HepG2 (cell line): ENCODE measurements around the gene HS3ST5. TPM values are rescaled to one million over a fixed set of nuclear protein-coding genes. Genes with fewer than 3 reads are reported as not detected.
A peak's percentile ranks its signal among the peaks of the same experiment; 100 is the strongest.

ENCODE experiments used
- CHCHD3 ChIP-seq: sonication (generic); formaldehyde crosslinking; IDR thresholded peaks from 2 replicates; pipeline ENCODE4 v1.8.0; 2022; ENCODE audit warnings: mild to moderate bottlenecking, missing genetic modification reagents, moderate library complexity
- CTCF ChIP-seq: sonication (generic); formaldehyde crosslinking; IDR thresholded peaks from 2 replicates; pipeline ENCODE4 v1.5.0; 2020; ENCODE audit warnings: mild to moderate bottlenecking, missing genetic modification reagents, moderate library complexity
- KDM1A ChIP-seq: IDR thresholded peaks from 2 replicates; pipeline ENCODE4 v1.6.1; 2016; ENCODE audit warnings: missing compliant biosample characterization
- KLF16 ChIP-seq, 2 experiments: sonication (generic) in 1 of 2; formaldehyde crosslinking in 1 of 2; IDR thresholded peaks; 2 replicates each; pipeline versions ENCODE4 v1.6.1 to v1.8.0; 2016 to 2023; ENCODE audit warnings: missing genetic modification reagents in 2 of 2, missing compliant biosample characterization in 1 of 2
- MYC ChIP-seq: sonication (generic); formaldehyde crosslinking; IDR thresholded peaks from 2 replicates; pipeline ENCODE4 v1.9.0; 2021; ENCODE audit warnings: missing genetic modification reagents, borderline replicate concordance
- NFATC3 ChIP-seq: sonication (generic); formaldehyde crosslinking; IDR thresholded peaks from 2 replicates; pipeline ENCODE4 v1.5.1; 2020; ENCODE audit warnings: mild to moderate bottlenecking, missing genetic modification reagents
- PRDM4 ChIP-seq: sonication (generic); formaldehyde crosslinking; IDR thresholded peaks from 2 replicates; pipeline ENCODE4 v1.9.0; 2021; ENCODE audit warnings: missing genetic modification reagents, borderline replicate concordance
- SCMH1 ChIP-seq: sonication (generic); formaldehyde crosslinking; IDR thresholded peaks from 2 replicates; pipeline ENCODE4 v1.9.0; 2021; ENCODE audit warnings: missing genetic modification reagents, mild to moderate bottlenecking, borderline replicate concordance
- ZNF382 ChIP-seq: sonication (generic); formaldehyde crosslinking; IDR thresholded peaks from 2 replicates; pipeline ENCODE4 v1.5.0; 2020; ENCODE audit warnings: missing genetic modification reagents, mild to moderate bottlenecking, borderline replicate concordance
- polyA plus RNA-seq, 8 experiments: library from polyadenylated mRNA; depleted of rRNA in 3 of 8; stranded (reverse) in 7 of 8; unstranded in 1 of 8; fragments of >200 nt; fragmentation: Illumina TruSeq in 4 of 8; extraction: Trizol in 4 of 8; gene quantifications; 2 replicates each; pipeline versions ENCODE4 v1.2.1 to v1.2.3, GENCODE V29; 2011 to 2016; ENCODE audit warnings: low read depth in 4 of 8, missing spikeins in 1 of 8, mixed read lengths in 1 of 8; ENCODE audit not compliant: insufficient read depth in 1 of 8
- total RNA-seq, 5 experiments: library from RNA; depleted of rRNA; stranded (reverse); fragments of >200 nt; fragmentation: Illumina TruSeq; extraction: Trizol; gene quantifications; 2 replicates each; pipeline ENCODE4 v1.2.3, GENCODE V29; 2016; ENCODE audit warnings: low read depth in 1 of 5
- TF ChIP-seq, protein P1 (sequence below): sonication (generic); formaldehyde crosslinking; IDR thresholded peaks from 2 replicates; pipeline ENCODE4 v1.5.1; 2020; ENCODE audit warnings: missing genetic modification reagents, mild to moderate bottlenecking, borderline replicate concordance
- TF ChIP-seq, protein P2 (sequence below): IDR thresholded peaks from 2 replicates; pipeline ENCODE4 v1.6.1; 2016; ENCODE audit warnings: low read depth
- TF ChIP-seq, protein P3 (sequence below): sonication (generic); formaldehyde crosslinking; IDR thresholded peaks from 2 replicates; pipeline ENCODE4 v1.9.0; 2021; ENCODE audit warnings: missing genetic modification reagents, borderline replicate concordance
- TF ChIP-seq, protein P4 (sequence below): sonication (generic); formaldehyde crosslinking; IDR thresholded peaks from 2 replicates; pipeline ENCODE4 v1.5.0; 2020; ENCODE audit warnings: mild to moderate bottlenecking, missing genetic modification reagents

Gene HS3ST5
- total and polyA plus RNA-seq, 2 of the 13 experiments (the other 11 are each of a cell fraction or from before 2014, with no cell fraction given): 1.1 to 1.6 TPM

GRCh38 chr6:114301596-114302219, 41.1 kb downstream of the HS3ST5 start (continued):
- TF ChIP-seq PRDM4 (CRISPR knock-in tag) (no peak), KLF16 (CRISPR knock-in tag; IDR thresholded peaks at IDR 0.05) (peak in 1 of 2 experiments; percentile 62; a peak in 1 of 4 replicates), CHCHD3 (CRISPR knock-in tag) (no peak), MYC (CRISPR knock-in tag) (no peak), KDM1A (CRISPR knock-in tag) (no peak), NFATC3 (CRISPR knock-in tag) (no peak), ZNF382 (no peak), CTCF (no peak), SCMH1 (no peak)
- TF ChIP-seq, protein P1, sequence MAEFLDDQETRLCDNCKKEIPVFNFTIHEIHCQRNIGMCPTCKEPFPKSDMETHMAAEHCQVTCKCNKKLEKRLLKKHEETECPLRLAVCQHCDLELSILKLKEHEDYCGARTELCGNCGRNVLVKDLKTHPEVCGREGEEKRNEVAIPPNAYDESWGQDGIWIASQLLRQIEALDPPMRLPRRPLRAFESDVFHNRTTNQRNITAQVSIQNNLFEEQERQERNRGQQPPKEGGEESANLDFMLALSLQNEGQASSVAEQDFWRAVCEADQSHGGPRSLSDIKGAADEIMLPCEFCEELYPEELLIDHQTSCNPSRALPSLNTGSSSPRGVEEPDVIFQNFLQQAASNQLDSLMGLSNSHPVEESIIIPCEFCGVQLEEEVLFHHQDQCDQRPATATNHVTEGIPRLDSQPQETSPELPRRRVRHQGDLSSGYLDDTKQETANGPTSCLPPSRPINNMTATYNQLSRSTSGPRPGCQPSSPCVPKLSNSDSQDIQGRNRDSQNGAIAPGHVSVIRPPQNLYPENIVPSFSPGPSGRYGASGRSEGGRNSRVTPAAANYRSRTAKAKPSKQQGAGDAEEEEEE: no peak
- TF ChIP-seq, protein P2, sequence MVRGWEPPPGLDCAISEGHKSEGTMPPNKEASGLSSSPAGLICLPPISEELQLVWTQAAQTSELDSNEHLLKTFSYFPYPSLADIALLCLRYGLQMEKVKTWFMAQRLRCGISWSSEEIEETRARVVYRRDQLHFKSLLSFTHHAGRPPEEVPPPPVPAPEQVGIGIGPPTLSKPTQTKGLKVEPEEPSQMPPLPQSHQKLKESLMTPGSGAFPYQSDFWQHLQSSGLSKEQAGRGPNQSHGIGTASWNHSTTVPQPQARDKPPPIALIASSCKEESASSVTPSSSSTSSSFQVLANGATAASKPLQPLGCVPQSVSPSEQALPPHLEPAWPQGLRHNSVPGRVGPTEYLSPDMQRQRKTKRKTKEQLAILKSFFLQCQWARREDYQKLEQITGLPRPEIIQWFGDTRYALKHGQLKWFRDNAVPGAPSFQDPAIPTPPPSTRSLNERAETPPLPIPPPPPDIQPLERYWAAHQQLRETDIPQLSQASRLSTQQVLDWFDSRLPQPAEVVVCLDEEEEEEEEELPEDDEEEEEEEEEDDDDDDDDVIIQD (CRISPR knock-in tag): peak; percentile 67; the same call in 1 of the 2 replicates
- TF ChIP-seq, protein P3, sequence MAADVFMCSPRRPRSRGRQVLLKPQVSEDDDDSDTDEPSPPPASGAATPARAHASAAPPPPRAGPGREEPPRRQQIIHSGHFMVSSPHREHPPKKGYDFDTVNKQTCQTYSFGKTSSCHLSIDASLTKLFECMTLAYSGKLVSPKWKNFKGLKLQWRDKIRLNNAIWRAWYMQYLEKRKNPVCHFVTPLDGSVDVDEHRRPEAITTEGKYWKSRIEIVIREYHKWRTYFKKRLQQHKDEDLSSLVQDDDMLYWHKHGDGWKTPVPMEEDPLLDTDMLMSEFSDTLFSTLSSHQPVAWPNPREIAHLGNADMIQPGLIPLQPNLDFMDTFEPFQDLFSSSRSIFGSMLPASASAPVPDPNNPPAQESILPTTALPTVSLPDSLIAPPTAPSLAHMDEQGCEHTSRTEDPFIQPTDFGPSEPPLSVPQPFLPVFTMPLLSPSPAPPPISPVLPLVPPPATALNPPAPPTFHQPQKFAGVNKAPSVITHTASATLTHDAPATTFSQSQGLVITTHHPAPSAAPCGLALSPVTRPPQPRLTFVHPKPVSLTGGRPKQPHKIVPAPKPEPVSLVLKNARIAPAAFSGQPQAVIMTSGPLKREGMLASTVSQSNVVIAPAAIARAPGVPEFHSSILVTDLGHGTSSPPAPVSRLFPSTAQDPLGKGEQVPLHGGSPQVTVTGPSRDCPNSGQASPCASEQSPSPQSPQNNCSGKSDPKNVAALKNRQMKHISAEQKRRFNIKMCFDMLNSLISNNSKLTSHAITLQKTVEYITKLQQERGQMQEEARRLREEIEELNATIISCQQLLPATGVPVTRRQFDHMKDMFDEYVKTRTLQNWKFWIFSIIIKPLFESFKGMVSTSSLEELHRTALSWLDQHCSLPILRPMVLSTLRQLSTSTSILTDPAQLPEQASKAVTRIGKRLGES (CRISPR knock-in tag): no peak
- TF ChIP-seq, protein P4, sequence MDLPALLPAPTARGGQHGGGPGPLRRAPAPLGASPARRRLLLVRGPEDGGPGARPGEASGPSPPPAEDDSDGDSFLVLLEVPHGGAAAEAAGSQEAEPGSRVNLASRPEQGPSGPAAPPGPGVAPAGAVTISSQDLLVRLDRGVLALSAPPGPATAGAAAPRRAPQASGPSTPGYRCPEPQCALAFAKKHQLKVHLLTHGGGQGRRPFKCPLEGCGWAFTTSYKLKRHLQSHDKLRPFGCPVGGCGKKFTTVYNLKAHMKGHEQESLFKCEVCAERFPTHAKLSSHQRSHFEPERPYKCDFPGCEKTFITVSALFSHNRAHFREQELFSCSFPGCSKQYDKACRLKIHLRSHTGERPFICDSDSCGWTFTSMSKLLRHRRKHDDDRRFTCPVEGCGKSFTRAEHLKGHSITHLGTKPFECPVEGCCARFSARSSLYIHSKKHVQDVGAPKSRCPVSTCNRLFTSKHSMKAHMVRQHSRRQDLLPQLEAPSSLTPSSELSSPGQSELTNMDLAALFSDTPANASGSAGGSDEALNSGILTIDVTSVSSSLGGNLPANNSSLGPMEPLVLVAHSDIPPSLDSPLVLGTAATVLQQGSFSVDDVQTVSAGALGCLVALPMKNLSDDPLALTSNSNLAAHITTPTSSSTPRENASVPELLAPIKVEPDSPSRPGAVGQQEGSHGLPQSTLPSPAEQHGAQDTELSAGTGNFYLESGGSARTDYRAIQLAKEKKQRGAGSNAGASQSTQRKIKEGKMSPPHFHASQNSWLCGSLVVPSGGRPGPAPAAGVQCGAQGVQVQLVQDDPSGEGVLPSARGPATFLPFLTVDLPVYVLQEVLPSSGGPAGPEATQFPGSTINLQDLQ (CRISPR knock-in tag): no peak
